Hepatocyte (in vitro differentiated cells): ENCODE results near the gene INTS11. TPM values are rescaled to one million over a fixed set of nuclear protein-coding genes. Genes with fewer than 3 reads are reported as not detected.
A peak's percentile ranks its signal among the peaks of the same experiment; 100 is the strongest.

Experiments
- DNase-seq: peaks from one replicate; pipeline ENCODE4 v3.0.0-alpha.2; 2016; ENCODE audit warnings: low spot score
- H2AFZ ChIP-seq: fragments of 200-600 bp; sonication (generic); 2 replicates; pipeline ENCODE4 v1.6.0; 2016; ENCODE audit warnings: antibody characterized with exemption, mild to moderate bottlenecking
- H3K27ac ChIP-seq: fragments of 200-600 bp; sonication (generic); 2 replicates; pipeline ENCODE4 v1.5.1; 2016; ENCODE audit warnings: mild to moderate bottlenecking
- H3K27me3 ChIP-seq: fragments of 200-600 bp; sonication (generic); 2 replicates; pipeline ENCODE4 v1.6.1; 2016
- H3K36me3 ChIP-seq: fragments of 200-600 bp; sonication (generic); replicated peaks from 2 replicates; pipeline ENCODE4 v1.5.1; 2016; ENCODE audit warnings: low read depth; ENCODE audit not compliant: insufficient read depth
- H3K4me1 ChIP-seq: fragments of 200-600 bp; sonication (generic); 2 replicates; pipeline ENCODE4 v1.5.1; 2016; ENCODE audit warnings: mild to moderate bottlenecking, moderate library complexity; ENCODE audit not compliant: insufficient read depth
- H3K4me2 ChIP-seq: fragments of 200-600 bp; sonication (generic); 2 replicates; pipeline ENCODE4 v1.6.0; 2016
- H3K4me3 ChIP-seq: fragments of 200-600 bp; sonication (generic); 2 replicates; pipeline ENCODE4 v1.5.1; 2016; ENCODE audit warnings: mild to moderate bottlenecking
- H3K79me2 ChIP-seq: fragments of 200-600 bp; sonication (generic); 2 replicates; pipeline ENCODE4 v1.6.0; 2017; ENCODE audit warnings: mild to moderate bottlenecking
- H3K9me2 ChIP-seq: fragments of 200-600 bp; sonication (generic); replicated peaks from 2 replicates; pipeline ENCODE4 v1.6.0; 2017; ENCODE audit warnings: mild to moderate bottlenecking; ENCODE audit not compliant: insufficient read depth
- H3K9me3 ChIP-seq: fragments of 200-600 bp; sonication (generic); 2 replicates; pipeline ENCODE4 v1.5.1; 2016; ENCODE audit warnings: low read depth, mild to moderate bottlenecking
- H4K20me1 ChIP-seq: fragments of 200-600 bp; sonication (generic); 2 replicates; pipeline ENCODE4 v1.6.0; 2016; ENCODE audit warnings: mild to moderate bottlenecking; ENCODE audit not compliant: insufficient read depth, poor library complexity, severe bottlenecking
- CTCF ChIP-seq: fragments of 200-600 bp; sonication (generic); IDR thresholded peaks from 2 replicates; pipeline ENCODE4 v1.5.1; 2016; ENCODE audit warnings: antibody characterized with exemption, mild to moderate bottlenecking; ENCODE audit not compliant: poor library complexity
- EZH2 ChIP-seq: fragments of 200-600 bp; sonication (generic); IDR thresholded peaks from 2 replicates; pipeline ENCODE4 v1.6.1; 2016; ENCODE audit warnings: antibody characterized with exemption, mild to moderate bottlenecking, borderline replicate concordance
- EZH2phosphoT487 ChIP-seq: fragments of 200-600 bp; sonication (generic); IDR thresholded peaks from one replicate; pipeline ENCODE4 v1.6.1; 2018; ENCODE audit warnings: antibody characterized with exemption, mild to moderate bottlenecking, low read depth, moderate library complexity; ENCODE audit not compliant: unreplicated experiment, severe bottlenecking
- WGBS: methylation state at CpG from one replicate; pipeline ENCODE4 v1.1.6; 2016; ENCODE audit warnings: low lambda C conversion rate; ENCODE audit errors: missing lambda C conversion rate; 5-methylcytosine and 5-hydroxymethylcytosine counted together
- polyA plus RNA-seq: library from polyadenylated mRNA; unstranded; fragments of >200 nt; fragmentation: Nextera tagmentation; extraction: Ambion mirVana; gene quantifications from 2 replicates; pipeline ENCODE4 v1.2.1, GENCODE V29; 2016
- total RNA-seq: library from RNA; depleted of rRNA; stranded (reverse); fragments of >200 nt; gene quantifications from 2 replicates; pipeline ENCODE4 v1.2.3, GENCODE V29; 2014

INTS11 gene
- total and polyA plus RNA-seq, 2 experiments from 2014 or later: 80.4 to 80.6 TPM

GRCh38 chr1:1319646-1319941 is 4.9 kb downstream of the INTS11 start:
- Histone ChIP-seq H3K9me3 (no peaks in the 10 kb centered on the region), H2AFZ (no peak overlapping the region), H3K27ac (no peak overlapping the region), H3K79me2 (peaks cover 78% of the 10 kb centered on the region), H3K9me2 (no peaks in the 10 kb centered on the region), H3K4me2 (no peak overlapping the region), H3K4me1 (peaks cover 14% of the 10 kb centered on the region), H3K27me3 (no peaks in the 10 kb centered on the region), H4K20me1 (peaks cover 20% of the 10 kb centered on the region), H3K36me3 (no peaks in the 10 kb centered on the region), H3K4me3 (no peak overlapping the region)
- DNase-seq: no peak
- WGBS: 95% methylated on average over 13 of the region's 13 CpGs
- no peak for TF ChIP-seq EZH2phosphoT487
- TF ChIP-seq EZH2: no peak
- TF ChIP-seq CTCF: no peak

GRCh38 chr1:1318777-1319645 is 5.4 kb downstream of the INTS11 start:
- Histone ChIP-seq H3K4me1 (peaks cover 14% of the 10 kb centered on the region), H3K79me2 (peaks cover 74% of the 10 kb centered on the region), H2AFZ (no peak overlapping the region), H3K36me3 (no peaks in the 10 kb centered on the region), H3K4me3 (no peak overlapping the region), H4K20me1 (peaks cover 20% of the 10 kb centered on the region), H3K27ac (peak overlapping the region; percentile 8), H3K27me3 (no peaks in the 10 kb centered on the region), H3K9me2 (no peaks in the 10 kb centered on the region), H3K4me2 (no peak overlapping the region), H3K9me3 (no peaks in the 10 kb centered on the region)
- no peak for TF ChIP-seq EZH2
- no peak for TF ChIP-seq CTCF
- no peak for TF ChIP-seq EZH2phosphoT487
- DNase-seq: no peak
- 94% methylated on average over 36 of the region's 36 CpGs for WGBS

- Histone ChIP-seq H3K4me1 (peaks cover 11% of the 10 kb centered on the region), H3K9me2 (no peaks in the 10 kb centered on the region), H3K27ac (peak overlapping the region; percentile 64), H3K9me3 (no peaks in the 10 kb centered on the region), H3K4me3 (no peak overlapping the region), H4K20me1 (peaks cover 15% of the 10 kb centered on the region), H3K27me3 (no peaks in the 10 kb centered on the region), H3K79me2 (peaks cover 69% of the 10 kb centered on the region), H2AFZ (no peak overlapping the region), H3K36me3 (no peaks in the 10 kb centered on the region), H3K4me2 (no peak overlapping the region)
- 71% methylated on average over 9 of the region's 9 CpGs for WGBS
- TF ChIP-seq EZH2phosphoT487 (no peak), CTCF (no peak), EZH2 (no peak)
- DNase-seq: peak; percentile 79
Observed at GRCh38 chr1:1318131-1318652, 6.3 kb downstream of the INTS11 start.
